WTC11 (cell line): ENCODE results near the gene RNGTT.
"Not testable (repeated sequence)": the region's sequence is repeated elsewhere in the genome, so short reads cannot be mapped to it uniquely, and the experiment has no call there.

ENCODE experiments used
- CTCF ChIP-seq: fragments of 200-600 bp; IDR thresholded peaks from 2 replicates; pipeline ENCODE4 v1.8.0; 2022; ENCODE audit warnings: antibody characterized with exemption
- ZNF423 ChIP-seq: fragments of 250-450 bp; sonication (Bioruptor Pico); IDR thresholded peaks from 2 replicates; pipeline ENCODE4 v2.1.2; 2022; ENCODE audit warnings: mild to moderate bottlenecking, moderate library complexity

- TF ChIP-seq CTCF; ZNF423 (CRISPR knock-in tag): not testable (repeated sequence)
These were observed 31.4 kb downstream of the RNGTT start for GRCh38 chr6:88932019-88932418.
